AML-193 (cell line): ENCODE measurements around the gene XAB2.

ENCODE experiments used
- DNase-seq, 2 experiments: peaks; one replicate each; lab custom pipeline; 2025; lab: John Stamatoyannopoulos, UW

XAB2 gene

DNA sequence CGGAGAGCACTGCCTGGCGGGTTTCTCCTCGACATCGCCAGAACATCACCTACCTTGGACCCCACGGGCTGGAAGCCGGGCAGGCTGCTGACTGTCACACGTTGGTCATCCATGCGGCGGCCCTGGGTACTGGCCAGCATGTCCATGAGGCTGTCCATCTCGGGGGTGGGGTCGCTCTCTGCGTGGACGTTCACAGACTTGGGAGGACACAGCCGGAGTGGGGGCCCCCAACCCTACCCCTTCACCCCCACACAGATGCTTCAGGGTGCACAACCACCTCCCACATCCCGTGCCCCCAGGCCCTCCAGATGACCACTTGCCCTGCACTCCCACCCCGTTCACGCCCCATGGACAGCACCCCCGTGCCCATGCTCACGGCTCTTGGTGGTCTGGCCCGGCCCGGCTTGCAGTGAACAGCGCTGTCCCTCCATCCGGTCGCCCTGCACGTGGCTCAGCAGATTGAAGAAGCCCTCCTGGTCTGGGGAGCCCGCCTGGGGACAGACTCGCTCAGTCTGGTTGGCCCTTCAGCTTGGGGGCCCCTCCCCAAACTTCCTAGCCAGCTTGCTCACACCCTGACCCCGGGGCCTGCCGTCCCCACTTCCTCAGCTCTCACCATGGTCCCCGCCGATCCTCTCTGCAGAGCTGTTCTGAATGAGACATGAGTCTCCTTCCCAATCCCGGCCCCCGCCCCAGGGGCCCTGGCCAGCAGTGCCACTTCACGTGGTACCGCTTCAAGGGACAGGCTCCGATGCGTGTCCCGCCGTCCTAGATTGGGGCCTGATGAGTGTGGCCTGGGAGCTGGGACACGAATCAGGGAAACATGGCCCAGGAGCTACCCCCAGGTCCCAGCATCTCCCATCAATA, 3.2 kb upstream of the XAB2 start:
- no peak for DNase-seq

DNA sequence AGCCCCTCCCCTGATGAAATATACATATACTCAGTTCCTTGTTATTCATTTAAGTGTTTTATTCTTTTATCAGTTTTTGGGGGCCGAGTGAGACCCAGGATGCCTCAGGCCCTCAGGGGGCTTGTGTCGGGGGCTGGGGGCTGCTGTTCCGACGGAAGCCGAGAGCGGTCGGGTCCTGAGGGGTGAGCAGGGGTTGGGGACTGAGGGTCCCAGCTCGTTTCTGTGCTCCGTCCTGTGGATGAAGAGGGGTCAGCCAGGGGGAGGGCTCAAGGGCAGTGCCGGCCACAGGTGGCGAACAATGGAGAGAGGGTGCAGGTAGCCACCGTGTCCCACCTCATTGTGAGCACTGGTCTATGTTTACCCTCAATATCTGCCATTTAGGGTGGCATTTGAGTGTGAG, 2.2 kb upstream of the XAB2 start:
- no peak for DNase-seq

DNA sequence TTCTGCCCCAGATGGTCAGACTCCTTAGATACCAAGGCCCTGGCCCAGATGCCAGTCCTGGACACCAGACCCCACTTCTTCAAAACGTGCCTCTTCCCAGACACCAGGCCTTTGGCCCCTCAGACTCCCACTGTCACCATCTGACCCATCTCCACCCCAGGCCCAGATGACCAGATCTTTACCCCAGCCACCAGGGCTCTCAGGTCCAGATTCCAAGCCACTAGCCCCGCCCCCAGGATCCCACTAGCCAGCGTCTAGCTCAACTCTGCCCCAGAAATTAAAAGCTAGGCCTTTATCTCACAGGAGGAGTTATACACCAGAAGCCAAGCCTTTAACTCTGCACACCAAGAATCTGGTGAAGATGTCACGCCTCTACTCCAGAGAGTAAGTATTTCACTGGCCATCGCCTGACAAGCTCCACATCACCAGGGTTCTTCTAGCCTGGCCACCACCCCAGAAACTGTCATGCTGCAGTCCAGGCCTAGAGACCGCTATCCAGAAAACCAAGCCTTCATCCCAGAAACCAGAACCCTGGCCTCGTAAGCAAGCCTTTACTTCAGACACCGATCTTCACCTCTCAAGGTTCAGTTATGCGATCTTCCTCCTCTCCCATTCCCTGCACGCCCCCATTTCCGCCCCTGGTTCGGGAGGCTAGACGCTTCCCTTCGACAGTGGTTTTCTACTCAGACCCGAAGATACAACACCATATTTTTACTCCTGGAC, 595 bp downstream of the XAB2 start:
- no peak for DNase-seq

DNA sequence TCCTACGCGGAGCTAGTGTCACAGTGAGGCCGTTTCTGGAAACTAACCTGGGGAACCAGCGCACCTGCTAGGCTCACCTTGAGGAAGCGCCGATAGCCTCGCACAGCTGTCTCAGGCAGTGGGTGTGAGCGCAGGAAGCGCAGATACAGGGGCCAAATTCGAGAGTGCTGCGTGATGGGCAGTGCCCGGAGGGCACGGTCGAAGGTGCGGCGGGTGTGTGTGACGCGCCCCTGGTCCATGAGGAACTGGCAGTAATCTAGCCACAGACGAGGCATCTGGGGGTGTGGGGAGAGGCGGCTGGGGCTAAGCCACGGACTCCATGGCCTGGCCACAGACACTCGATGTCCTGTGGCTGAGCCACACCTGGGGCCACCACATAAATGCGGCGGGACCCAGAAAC, 2.2 kb downstream of the XAB2 start:
- DNase-seq, result no peak

DNA sequence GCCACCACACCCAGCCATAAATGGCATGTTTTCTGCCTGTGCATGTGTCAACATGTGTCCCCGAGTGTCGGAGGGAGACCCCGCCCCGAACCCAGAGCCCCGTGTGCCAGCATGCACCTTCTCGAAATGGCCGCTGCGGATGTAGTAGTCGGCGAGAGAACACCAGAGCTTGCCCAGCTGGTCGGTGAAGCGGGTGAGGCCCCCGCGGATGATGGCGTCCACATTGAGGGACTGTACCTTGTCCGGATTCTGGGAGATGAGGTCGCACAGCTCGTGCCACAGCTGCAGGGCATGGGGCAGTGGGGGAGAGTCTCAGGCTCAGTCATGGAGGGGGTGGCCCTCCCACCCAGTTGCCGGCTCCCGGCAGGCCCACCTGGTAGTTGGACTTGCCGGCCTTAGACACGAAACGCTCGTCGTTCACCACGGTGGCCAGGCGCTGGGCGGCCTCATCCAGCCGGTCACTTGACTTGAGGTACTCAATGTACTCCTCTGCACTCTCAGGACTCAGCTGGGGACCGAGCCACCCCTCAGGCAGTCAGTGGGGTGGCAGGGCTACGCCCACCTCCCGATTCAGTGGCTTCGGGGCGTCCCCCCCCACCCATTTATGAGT, 3.5 kb downstream of the XAB2 start:
- no peak for DNase-seq

DNA sequence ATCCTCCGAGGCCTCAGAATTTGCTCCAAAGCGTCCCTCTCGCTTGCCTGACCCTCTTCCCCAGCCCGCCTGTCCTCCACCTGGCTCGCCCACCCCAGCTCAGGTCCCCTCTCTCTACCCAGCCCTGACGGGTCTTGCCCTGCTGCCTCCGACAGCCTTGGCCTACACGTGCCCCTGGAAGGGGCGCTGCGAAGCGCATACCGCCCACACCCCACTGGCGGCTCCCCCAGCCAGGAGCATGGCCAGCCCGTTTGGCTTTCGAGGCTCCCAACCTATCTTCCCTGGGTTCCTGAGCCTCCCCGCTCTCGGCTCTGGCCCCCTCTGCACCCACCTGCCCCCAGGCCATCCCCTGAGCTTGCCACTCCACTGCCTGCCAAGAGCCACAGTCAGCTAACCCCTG, 4.5 kb downstream of the XAB2 start:
- DNase-seq, result no peak

DNA sequence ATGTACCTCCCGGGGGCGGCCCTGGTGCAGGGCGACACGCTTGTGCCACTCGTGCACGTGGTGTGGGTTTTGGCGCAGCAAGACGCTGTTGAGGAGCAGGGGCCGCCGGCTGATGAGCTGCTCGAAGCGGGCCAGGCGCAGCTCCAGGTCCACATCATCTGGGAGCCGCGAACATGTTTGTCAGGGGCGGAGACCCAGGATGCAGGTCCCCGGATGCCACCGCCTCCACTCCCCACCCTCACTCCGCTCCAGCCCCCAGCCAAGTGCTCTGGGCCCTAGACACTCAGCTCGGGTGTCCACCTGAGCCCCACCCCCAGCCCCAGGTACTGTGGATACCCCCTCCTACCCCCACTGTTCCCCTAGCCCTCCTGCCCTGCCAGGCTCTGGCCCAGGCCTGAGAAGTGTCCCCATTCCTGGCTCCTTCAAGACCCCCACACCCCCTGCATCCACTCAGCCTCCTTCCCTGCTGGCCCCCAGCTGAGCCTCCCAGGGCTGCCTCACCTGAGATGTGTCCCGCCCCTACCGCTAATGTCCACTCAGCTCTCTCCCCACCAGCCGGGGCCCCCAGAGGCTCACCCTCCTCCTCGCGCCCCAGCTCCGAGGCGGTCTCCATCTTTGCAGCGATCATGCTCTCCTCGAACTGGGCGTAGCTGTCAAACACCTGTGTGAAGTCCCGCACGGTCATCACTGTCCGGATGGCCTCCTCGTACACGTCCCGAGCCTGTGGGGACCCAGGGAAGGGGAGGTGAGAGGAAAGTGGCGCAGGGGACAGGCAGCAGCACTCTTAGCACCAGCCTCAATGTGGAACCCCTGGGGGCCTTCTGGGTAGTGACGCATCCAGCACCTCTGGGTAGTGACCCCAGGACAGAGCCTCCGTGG, 5.4 kb downstream of the XAB2 start:
- DNase-seq, result no peak

DNA sequence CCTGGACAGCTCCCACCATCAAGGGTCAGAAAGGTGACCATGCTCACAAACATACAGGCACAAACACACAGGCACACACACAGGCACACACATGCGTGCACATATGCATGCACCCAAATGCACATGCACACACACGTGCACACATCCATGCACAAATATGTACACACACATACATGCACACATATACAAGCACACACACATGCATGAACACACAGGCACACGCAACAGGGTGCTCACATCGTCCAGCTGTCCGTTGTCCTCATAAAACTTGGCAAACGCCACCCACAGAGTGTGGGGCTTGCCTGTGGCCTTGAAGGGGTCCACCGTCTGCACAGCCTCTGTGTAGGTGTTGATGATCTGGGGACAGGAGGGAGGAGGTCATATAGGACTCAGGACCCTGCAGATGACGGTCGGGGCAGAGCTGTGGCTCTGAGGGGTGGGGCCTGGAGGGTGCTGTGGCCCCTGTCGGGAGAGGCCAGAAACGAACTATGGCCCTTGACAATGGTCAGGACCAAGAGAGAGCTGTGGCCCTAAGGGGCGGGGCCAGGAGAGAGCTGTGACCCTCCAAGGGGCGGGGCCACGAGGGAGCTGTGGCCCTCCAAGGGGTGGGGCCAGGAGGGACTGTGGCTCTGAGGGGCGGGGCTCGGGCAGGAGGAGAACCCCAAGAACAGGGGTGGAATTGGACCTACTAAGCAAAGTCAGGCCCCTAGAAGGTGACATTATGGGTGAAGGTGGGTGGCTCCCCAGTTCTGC, 6.2 kb downstream of the XAB2 start:
- no peak for DNase-seq

DNA sequence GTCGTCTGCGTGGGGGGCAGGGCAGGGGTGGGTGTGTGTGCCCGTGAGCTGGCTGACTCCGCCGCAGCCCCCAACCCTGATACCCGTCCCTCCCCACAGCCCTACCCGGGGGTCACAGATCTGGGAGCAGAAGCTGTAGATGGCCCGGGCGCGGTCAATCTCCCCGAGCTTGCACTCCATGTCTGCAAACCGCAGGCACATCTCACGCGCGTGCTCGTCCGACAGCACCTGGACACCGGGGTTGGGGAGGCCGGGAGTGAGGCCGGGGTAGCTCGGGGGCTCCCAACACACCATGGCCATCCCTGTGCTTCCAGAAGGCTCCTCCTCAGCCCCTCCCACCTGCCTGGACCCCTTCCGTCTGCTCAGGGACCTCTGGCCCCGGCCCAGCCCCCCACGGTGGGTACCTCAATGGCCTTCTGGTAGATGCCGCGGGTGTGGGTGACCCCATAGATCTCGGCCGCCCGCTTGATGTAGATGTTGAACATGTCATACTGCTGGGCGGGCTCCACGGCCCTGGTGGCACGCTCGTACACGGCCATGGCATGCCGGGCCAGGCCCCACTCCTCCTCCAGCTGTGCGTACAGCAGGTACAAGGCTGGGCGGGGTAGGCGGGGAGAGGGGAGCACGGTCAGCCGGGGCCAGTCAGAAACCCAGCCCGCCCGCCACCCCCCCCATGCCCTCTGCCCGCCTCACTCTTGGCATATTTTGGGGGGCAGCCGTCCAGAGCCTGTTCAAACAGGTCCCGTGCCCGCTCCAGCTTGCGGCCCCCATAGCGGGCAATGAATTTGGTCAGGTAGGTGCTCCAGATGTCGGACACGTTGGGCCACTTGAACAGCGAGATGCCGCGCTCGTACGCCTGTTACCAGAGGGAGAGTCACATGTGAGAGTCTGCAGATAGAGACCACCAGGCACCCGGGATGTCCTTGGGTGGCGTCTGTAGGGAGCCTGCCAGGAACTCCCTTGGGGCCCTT, 8.6 kb downstream of the XAB2 start:
- no peak for DNase-seq

DNA sequence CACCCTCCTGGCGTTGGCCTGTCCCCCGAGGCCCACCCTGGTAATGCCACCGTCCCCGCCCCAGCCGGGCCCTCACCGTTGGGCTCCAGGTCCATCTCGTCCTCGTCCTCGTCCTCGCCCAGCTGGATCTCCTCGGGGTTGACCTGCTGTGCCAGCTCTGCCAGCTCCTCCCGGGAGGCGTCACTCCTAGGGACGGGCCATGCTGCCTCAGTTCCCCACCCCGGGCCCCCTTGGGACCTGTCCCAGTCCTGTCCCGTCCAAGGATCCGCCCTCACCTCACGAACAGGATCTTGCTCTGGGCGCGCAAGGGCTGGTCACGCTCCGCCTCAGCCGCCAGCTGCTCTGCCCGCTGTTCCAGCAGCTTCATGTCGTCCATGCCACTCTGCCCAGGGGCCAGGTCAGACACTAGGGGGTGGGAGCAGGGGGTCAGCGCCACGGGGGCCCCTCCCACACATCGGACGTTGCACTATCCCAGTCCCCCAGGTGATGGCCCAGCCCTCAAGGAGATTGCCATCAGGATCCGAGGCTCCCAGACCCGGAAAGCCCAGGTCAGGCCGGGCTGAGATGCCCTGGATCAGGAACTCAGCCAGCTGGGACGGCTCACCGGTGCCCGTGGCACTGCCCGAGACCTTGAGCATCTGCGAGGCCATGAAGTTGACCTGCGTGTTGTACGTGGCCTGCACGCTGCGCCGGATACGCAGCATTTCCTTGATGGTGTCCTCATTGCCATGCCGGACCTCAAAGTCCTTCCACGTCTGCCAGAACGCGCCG, 9.5 kb downstream of the XAB2 start:
- DNase-seq, result no peak

DNA sequence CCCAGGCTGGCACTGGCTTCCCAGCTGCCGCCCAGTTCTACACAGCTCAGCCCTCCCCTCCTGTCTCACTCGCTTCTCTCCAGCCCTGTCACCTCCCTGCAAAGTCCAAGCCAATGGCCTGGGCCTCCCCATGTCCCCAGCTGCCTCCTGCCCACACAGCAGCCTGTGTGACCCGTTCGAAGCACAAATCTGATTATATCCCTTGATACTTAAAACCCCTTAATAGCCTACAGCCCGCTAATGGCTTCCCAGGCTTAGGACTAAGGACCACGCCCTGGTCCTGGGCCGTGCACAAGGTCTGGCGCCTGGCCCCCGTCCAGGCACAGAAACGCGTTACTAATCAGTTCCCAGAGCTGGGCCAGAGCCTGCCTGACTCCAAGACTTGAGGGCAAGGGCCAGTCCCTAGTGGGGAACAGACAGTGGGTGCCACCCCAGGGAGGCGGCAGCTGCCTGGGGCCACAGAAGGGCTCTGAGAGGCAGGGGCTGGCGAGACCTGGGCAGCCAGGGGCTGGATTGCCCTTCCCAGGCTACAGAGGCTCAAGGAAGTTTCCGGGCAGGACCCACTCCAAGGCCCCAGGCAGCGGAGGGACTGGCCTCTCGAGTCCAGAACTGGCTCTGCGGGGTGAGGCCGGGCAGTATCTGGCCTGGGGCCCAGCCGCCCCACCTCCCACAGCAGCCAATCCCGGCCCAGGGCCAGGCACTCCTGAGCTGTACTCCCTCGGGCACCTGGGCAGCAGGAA, 10.4 kb downstream of the XAB2 start:
- DNase-seq, result no peak

DNA sequence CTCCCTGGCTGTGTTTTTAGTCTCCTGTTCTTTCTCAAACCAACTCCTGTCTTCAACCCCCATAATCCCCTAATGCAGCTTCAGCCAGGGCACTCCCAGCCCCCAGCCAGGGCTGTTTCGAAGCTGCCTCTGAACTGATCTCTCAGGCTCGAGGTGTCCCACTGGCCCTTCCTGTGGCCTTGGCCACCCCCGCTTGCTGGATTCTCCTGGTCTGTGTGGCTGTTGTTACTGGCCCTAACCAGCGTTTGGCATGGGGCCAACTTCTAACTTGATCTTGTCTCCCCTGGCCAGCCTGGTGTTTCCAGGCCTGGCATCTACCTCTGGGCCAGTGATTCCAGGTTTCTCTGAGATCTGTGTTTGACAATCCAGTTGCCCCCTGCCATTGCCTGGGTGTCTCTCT, 11.0 kb downstream of the XAB2 start:
- DNase-seq, result no peak

DNA sequence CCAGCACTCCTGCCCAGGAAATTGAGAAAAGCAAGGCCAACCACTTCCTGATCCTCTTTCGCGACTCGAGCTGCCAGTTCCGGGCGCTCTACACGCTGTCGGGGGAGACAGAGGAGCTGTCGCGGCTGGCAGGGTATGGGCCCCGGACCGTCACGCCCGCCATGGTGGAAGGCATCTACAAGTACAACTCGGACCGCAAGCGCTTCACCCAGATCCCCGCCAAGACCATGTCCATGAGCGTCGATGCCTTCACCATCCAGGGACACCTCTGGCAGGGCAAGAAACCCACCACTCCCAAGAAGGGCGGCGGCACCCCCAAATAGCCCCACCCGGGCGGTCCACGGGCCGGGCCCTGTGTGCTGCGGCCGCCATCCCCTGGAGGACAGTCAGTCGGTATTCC, 11.6 kb downstream of the XAB2 start:
- no peak for DNase-seq

DNA sequence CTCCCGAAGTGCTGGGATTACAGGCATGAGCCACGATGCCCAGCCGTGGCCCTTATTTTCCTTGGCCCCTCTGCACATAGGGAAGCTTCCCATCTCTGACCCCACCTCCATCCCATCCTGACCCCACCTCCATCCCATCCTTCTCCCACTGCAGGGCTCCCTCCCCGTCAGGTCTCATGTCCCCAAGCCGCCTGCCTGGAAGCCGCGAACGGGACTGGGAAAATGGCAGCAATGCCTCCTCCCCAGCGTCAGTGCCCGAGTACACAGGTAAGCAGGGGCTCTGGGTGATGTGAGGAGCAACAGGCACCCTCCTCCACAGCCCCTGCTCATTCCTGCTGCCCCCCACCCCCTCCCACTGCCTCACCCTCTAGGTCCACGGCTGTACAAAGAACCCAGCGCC, 12.2 kb downstream of the XAB2 start:
- DNase-seq, result no peak

DNA sequence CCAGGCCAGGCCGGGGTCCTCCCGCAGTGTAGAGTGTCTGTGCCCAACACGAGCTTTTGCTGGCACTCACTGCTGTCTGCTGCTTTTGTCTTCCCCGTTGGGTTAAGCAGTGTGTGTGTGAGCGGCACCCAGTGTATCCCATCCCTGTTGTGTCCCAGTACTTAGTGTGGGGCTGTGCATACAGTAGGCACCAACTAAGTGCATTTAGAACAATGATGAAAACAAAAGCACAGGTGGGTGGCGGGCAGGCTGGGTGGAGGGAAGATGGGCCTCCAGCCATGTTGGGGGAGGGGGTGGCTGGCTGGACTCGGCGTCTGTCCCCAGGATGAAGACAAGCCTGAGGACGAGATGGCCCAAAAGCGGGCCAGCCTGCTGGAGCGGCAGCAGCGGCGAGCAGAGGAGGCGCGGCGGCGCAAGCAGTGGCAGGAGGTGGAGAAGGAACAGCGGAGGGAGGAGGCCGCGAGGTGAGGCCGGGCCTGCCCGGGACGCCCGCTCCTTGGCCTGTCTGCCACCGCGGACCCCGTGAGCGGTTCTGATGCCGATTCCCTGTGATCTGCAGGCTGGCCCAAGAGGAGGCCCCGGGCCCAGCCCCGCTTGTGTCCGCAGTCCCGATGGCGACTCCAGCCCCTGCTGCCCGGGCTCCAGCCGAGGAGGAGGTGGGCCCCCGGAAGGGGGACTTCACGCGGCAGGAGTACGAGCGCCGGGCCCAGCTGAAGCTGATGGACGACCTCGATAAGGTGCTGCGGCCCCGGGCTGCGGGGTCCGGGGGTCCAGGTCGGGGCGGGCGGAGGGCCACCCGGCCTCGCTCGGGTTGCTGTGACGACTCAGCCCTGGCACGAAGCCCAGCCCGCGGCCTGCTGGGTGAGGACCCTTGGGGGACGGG, 14.2 kb downstream of the XAB2 start:
- no peak for DNase-seq

DNA sequence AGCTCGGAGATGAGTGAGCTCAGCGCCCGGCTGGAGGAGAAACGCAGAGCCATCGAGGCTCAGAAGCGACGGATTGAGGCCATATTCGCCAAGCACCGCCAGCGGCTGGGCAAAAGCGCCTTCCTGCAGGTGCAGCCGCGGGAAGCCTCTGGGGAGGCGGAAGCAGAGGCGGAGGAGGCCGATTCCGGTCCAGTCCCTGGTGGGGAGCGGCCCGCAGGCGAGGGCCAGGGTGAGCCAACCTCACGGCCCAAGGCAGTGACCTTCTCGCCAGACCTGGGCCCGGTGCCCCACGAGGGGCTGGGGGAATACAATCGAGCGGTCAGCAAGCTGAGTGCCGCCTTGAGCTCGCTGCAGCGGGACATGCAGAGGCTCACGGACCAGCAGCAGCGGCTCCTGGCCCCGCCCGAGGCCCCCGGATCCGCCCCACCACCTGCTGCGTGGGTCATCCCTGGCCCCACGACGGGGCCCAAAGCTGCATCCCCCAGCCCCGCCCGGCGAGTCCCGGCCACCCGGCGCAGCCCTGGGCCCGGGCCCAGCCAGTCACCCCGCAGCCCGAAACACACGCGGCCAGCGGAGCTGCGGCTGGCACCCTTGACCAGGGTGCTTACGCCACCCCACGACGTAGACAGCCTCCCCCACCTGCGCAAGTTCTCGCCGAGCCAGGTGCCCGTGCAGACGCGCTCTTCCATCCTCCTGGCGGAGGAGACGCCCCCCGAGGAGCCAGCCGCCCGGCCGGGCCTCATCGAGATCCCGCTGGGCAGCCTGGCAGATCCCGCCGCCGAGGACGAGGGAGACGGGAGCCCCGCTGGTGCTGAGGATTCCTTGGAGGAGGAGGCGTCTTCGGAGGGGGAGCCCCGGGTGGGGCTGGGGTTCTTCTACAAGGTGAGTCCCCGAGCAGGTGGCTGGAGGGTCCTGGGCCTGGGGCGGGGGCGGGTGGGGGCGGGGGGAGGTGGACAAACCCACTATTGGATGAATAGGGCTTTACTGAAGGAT, 16.8 kb downstream of the XAB2 start:
- DNase-seq, result no peak
